Testis (tissue), 2 donors: ENCODE measurements around the gene MATCAP1.

Experiments used
- POLR2A ChIP-seq: fragments of 450-650 bp; IDR thresholded peaks from one replicate; pipeline ENCODE4 v1.6.1; 2017; ENCODE audit warnings: antibody characterized with exemption, mild to moderate bottlenecking, moderate library complexity
- TF ChIP-seq, protein P1 (sequence below), 3 experiments: fragments of 450-650 bp in 2 of 3; fragments of 200-600 bp in 1 of 3; sonication (generic) in 1 of 3; IDR thresholded peaks; one replicate each; pipeline ENCODE4 v1.5.1; 2016 to 2019; ENCODE audit warnings: antibody characterized with exemption in 3 of 3, mild to moderate bottlenecking in 2 of 3, moderate library complexity in 1 of 3

DNA sequence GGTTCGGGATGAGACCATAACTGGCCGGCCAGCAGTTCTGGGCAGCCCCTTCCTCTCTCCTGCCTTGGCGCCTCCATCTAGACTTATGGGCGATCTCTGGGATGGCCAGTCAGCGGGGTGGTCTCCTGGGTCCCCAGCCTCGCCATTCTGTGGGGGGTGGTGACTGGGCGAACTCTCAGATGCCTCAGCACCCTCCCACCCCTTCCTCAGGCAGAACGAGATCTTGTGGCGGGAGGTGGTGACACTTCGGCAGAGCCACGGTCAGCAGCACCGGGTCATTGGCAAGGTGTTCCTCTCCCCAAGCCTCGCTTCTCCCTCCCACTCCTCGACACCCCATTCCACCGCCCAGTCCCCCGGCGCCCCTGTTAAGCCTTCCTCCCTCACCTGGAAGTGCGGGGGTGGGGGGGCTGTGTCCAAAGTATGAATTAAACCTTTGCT is 17.6 kb downstream of the MATCAP1 start:
- TF ChIP-seq POLR2A = no peak
- TF ChIP-seq, protein P1, sequence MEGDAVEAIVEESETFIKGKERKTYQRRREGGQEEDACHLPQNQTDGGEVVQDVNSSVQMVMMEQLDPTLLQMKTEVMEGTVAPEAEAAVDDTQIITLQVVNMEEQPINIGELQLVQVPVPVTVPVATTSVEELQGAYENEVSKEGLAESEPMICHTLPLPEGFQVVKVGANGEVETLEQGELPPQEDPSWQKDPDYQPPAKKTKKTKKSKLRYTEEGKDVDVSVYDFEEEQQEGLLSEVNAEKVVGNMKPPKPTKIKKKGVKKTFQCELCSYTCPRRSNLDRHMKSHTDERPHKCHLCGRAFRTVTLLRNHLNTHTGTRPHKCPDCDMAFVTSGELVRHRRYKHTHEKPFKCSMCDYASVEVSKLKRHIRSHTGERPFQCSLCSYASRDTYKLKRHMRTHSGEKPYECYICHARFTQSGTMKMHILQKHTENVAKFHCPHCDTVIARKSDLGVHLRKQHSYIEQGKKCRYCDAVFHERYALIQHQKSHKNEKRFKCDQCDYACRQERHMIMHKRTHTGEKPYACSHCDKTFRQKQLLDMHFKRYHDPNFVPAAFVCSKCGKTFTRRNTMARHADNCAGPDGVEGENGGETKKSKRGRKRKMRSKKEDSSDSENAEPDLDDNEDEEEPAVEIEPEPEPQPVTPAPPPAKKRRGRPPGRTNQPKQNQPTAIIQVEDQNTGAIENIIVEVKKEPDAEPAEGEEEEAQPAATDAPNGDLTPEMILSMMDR (IDR thresholded peaks at IDR 0.05) = no peak
